ENCODE data around the gene PDE5A. TPM values are rescaled to one million over a fixed set of nuclear protein-coding genes. Genes with fewer than 3 reads are reported as not detected.
A peak's percentile ranks its signal among the peaks of the same experiment; 100 is the strongest.
"Not testable (repeated sequence)": the region's sequence is repeated elsewhere in the genome, so short reads cannot be mapped to it uniquely, and the experiment has no call there.

PDE5A gene
- total RNA-seq, 1 donor from 2014 or later, result 2.1 TPM

DNA sequence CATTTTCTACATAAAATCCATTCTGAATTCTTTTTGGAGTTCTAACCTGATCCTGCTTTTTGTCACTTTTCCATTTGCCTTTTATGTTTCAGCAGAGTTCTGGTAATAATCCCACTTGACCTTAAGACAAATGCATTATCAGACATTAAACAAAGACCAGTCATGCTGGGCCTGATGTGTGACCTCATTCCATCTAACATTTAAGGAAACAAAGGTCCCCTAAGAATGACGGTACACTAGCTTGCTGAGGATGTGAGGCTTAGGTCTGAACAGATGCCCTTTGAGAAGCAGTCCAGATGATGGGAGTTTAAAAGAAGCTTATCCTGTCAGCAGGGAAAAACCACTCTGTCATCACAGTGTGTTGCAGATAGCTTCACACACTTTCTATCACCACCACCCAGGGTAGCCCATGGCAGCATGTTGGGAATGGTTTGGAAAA is 38.1 kb upstream of the PDE5A start:
- no peak for DNase-seq (ENCODE audit: low read depth)
- TF ChIP-seq, protein P1, sequence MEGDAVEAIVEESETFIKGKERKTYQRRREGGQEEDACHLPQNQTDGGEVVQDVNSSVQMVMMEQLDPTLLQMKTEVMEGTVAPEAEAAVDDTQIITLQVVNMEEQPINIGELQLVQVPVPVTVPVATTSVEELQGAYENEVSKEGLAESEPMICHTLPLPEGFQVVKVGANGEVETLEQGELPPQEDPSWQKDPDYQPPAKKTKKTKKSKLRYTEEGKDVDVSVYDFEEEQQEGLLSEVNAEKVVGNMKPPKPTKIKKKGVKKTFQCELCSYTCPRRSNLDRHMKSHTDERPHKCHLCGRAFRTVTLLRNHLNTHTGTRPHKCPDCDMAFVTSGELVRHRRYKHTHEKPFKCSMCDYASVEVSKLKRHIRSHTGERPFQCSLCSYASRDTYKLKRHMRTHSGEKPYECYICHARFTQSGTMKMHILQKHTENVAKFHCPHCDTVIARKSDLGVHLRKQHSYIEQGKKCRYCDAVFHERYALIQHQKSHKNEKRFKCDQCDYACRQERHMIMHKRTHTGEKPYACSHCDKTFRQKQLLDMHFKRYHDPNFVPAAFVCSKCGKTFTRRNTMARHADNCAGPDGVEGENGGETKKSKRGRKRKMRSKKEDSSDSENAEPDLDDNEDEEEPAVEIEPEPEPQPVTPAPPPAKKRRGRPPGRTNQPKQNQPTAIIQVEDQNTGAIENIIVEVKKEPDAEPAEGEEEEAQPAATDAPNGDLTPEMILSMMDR (conservative IDR thresholded peaks at IDR 0.05; ENCODE audit: low read depth, low read length), result no peak
- H3K4me3 ChIP-seq (ENCODE audit: low read depth, low read length), result no peak overlapping the region

DNA sequence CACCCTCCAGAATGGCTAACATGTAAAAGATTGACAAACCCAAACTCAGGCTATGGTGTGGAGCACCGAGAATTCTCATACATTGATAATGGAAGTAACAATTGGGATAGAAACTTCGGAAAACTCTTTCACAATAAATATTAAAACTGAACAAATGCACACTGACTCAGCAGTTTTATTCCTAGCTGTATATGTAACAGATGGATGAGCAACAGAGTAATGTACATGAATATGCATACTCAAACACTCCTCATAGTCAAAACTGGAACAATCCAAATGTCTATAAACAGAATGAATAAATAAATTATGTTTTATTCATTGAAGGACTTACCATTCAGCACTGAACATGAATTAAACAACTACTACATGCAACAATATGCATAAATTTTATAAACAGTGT is 37.1 kb upstream of the PDE5A start:
- no peak overlapping the region for H3K4me3 ChIP-seq (ENCODE audit: low read depth, low read length)
- DNase-seq (ENCODE audit: low read depth), result no peak
- TF ChIP-seq, protein P1 (conservative IDR thresholded peaks at IDR 0.05; ENCODE audit: low read depth, low read length), result no peak

DNA sequence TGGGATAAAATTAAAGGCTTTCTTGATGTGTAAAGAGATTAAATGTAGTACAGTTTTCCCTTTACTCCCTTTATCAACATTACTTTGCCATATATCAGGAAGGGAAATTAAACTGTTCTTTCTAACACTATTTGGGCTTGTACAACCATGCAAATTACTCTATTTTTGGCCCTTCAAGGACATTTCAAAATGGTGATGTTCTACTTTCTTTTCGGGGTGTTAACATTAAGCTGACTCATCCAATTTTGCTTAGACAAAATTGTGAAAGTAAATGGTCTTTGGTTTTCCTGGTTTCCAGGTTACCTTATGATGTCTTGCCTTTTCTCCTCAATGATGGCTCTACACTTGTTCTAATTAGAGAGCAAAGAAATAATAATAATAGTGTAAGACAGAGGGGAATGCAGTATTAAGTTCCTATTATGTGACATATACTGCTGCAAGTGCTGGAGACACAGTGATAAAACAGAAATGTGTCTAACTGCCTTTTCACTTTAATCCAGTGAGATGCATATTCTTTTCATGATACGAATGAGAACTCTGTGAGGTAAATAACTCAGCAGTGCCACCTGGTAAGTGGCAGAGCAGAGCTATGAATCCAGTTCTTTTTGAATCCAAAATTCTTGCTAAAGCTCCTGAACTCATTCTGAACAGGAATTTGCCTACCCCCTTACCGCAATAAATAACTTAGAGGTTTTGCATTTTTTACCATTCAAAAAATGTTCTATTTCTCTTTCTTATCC is 35.7 kb upstream of the PDE5A start:
- no peak overlapping the region for H3K4me3 ChIP-seq (ENCODE audit: low read depth, low read length)
- DNase-seq (ENCODE audit: low read depth), result no peak
- TF ChIP-seq, protein P1 (conservative IDR thresholded peaks at IDR 0.05; ENCODE audit: low read depth, low read length), result no peak

DNA sequence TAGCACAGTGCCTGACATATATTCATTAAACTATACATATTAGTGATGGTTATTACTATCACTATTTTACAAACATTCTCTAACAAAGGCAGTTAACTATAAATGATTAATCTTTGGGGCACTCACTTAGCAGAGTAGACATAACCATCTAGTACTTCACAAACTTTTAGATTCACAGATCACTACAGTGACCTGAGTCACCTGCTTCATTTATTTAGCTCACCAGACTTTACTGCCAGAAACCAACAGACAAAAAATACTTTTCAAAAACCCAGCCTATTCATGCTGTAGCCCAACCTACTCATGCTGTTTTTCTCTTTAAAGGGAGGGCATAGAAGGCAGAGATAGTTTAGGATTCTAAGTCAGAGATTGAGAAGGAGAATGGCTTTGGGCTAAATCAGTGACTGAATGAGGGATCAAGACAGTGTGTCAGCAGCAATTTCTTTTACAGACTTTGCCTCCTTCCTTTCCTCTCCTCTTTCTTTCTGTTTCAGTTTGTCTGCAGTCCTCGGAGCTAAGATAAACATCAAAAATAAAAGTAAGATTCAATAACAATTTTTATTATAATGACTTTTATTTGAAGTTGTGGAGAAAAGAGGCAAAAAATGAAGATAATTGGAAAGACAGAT is 34.7 kb upstream of the PDE5A start:
- peak overlapping the region; percentile 16 for H3K4me3 ChIP-seq (ENCODE audit: low read depth, low read length)
- TF ChIP-seq, protein P1 (conservative IDR thresholded peaks at IDR 0.05; ENCODE audit: low read depth, low read length), result no peak
- DNase-seq (ENCODE audit: low read depth), result no peak

DNA sequence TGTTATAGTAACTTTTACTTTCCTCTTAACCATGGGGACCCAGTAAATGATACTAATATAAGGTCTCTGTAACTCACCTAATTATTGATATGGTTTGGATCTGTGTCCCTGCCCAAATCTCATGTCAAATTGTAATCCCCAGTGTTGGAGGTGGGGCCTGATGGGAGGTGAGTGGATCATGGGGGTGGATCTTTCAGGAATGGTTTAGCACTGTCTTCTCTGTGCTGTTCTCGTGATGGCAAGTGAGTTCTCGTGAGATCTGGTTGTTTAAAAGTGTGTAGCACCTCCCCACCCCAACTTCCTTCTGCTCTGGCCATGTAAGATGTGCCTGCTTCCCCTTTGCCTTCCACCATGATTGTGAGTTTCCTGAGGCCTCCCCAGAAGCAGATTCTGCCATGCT is 34.0 kb upstream of the PDE5A start:
- H3K4me3 ChIP-seq (ENCODE audit: low read depth, low read length); DNase-seq (ENCODE audit: low read depth): not testable (repeated sequence)

DNA sequence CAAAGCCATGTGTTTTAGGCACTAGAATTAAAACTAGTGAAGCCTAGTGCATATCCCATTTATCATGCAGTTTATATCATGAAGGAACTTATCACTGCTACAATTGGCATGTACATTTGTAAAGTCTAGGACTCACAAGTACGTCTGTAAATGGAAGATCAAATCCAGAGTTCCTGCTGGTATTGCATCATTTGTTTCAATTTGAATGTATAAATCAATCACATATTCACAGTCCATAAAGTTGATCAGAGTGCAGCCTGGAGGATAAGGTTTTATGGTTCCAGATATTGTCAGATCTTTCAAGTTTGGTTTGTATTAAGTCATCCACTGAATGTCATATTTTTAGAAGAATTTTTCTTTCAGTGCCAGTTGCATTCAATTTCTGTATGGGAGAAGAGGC is 32.6 kb upstream of the PDE5A start:
- H3K4me3 ChIP-seq (ENCODE audit: low read depth, low read length), result no peak overlapping the region
- no peak for DNase-seq (ENCODE audit: low read depth)
- TF ChIP-seq, protein P1 (conservative IDR thresholded peaks at IDR 0.05; ENCODE audit: low read depth, low read length), result no peak

DNA sequence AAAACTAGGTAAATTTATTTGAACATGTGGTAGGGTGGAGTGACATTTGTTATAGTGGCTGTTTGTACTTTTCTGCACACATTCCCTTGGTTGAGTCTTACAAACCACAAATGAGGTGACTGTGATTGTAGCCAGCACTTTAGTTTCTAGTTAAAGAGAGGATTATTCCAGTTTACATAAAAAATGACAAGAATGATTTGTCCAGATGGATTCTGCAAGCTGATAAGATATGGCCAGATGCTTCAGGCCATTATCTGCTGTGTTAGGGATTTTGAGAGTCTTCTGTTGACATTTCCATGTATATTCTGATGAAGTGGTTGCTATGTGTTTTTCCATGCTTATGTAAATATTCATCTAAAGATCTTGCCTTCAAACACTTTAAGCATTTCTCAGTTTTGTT is 31.0 kb upstream of the PDE5A start:
- no peak overlapping the region for H3K4me3 ChIP-seq (ENCODE audit: low read depth, low read length)
- DNase-seq (ENCODE audit: low read depth), result no peak
- TF ChIP-seq, protein P1 (conservative IDR thresholded peaks at IDR 0.05; ENCODE audit: low read depth, low read length), result no peak
